ENCODE measurements around the gene ABI3BP. TPM values are rescaled to one million over a fixed set of nuclear protein-coding genes. Genes with fewer than 3 reads are reported as not detected.

ABI3BP gene
- total and polyA plus RNA-seq, 10 of the 15 experiments (the other 5 are each of a cell fraction or from before 2014, with no cell fraction given) = 0.03 to 0.42 (median 0.11) TPM; not detected in 4

DNA sequence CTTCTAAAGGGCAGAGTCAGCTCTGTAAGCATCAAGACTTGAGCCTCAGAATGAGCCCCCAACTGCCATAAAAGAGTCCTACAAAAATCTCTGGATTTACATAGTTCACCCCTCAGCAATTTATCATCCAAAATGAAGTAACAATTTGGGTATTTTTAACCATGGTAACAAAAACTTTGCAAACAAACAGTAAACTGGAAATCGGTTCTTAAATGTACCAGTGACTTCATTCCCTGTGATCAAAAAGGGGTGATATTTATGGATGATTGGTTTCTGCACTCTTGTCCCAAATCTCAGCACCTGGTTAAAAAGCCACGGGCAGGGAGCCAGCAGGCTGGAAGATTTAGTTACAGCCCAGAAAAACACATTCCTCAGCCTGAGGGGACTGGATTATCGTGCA is 210.3 kb downstream of the ABI3BP start (continued):
- TF ChIP-seq PML (IDR thresholded peaks at IDR 0.05; ENCODE audit: low read length) = no peak

- H3K36me3 ChIP-seq (ENCODE audit: control insufficient read depth in 2 of 2, insufficient read depth in 2 of 2, low read length in 1 of 2) = no peaks in the 10 kb centered on the region
- no peak overlapping the region for H3K4me2 ChIP-seq (ENCODE audit: control insufficient read depth, insufficient read depth)
- FAIRE-seq = no peak
- ChIA-PET SMC1A (ENCODE audit: uncharacterized antibody, unreplicated experiment) (no interaction called here), POLR2A (no interaction called here), CTCF (interaction anchor here (0.7 to 0.8 kb wide), 2 partner anchors 14 to 319 kb away, joined by 3 to 4 read pairs; no protein-coding TSS in a partner anchor), RAD21 (ENCODE audit: unreplicated experiment) (no interaction called here)
- H2AFZ ChIP-seq (ENCODE audit: control insufficient read depth, low read depth, low read length) = no peak overlapping the region
- no peak overlapping the region for H3K27ac ChIP-seq (ENCODE audit: control insufficient read depth, insufficient read depth)
- no peaks in the 10 kb centered on the region for H3K79me2 ChIP-seq (ENCODE audit: control insufficient read depth, insufficient read depth, low read length)
- H3K4me3 ChIP-seq = no peak overlapping the region
- DNase-seq (ENCODE audit: low read depth, low spot score) = no peak
- H3K27me3 ChIP-seq (replicated peaks in 1 of 2; ENCODE audit: control insufficient read depth in 2 of 2, insufficient read depth in 2 of 2, low read length in 1 of 2) = no peaks in the 10 kb centered on the region
- H4K20me1 ChIP-seq (ENCODE audit: control insufficient read depth, insufficient read depth) = no peaks in the 10 kb centered on the region
- H3K4me1 ChIP-seq (ENCODE audit: control insufficient read depth, insufficient read depth, low read length) = no peaks in the 10 kb centered on the region
- 48% methylated on average over 2 of the region's 2 CpGs for WGBS (ENCODE audit: insufficient coverage, insufficient replicate concordance, low lambda C conversion rate, missing lambda C conversion rate)
- BruUV-seq (replicated peaks) = no TSS peak
- H3K9me3 ChIP-seq (replicated peaks; ENCODE audit: control insufficient read depth, insufficient read depth, low read length) = 0 out of 3 replicates have a peak, but pooled peaks cover 2% of the 10 kb centered on the region
- ATAC-seq = no peak
- intact Hi-C loops (cut with micrococcal nuclease; ENCODE audit: unreplicated experiment) (no loop called here), in situ Hi-C loops (cut with MboI) (no loop called here)
- H3K9ac ChIP-seq (ENCODE audit: control insufficient read depth, insufficient read depth, low read length) = no peak overlapping the region
- TF ChIP-seq POLR2AphosphoS5 (IDR thresholded peaks at IDR 0.05; ENCODE audit: low read length) = no peak
- no peak for TF ChIP-seq EZH2 (IDR thresholded peaks at IDR 0.05; ENCODE audit: borderline replicate concordance, control insufficient read depth, low read depth, low read length)
- no peak for TF ChIP-seq SUZ12 (IDR thresholded peaks at IDR 0.05; ENCODE audit: unreplicated experiment)
- TF ChIP-seq, protein P1, sequence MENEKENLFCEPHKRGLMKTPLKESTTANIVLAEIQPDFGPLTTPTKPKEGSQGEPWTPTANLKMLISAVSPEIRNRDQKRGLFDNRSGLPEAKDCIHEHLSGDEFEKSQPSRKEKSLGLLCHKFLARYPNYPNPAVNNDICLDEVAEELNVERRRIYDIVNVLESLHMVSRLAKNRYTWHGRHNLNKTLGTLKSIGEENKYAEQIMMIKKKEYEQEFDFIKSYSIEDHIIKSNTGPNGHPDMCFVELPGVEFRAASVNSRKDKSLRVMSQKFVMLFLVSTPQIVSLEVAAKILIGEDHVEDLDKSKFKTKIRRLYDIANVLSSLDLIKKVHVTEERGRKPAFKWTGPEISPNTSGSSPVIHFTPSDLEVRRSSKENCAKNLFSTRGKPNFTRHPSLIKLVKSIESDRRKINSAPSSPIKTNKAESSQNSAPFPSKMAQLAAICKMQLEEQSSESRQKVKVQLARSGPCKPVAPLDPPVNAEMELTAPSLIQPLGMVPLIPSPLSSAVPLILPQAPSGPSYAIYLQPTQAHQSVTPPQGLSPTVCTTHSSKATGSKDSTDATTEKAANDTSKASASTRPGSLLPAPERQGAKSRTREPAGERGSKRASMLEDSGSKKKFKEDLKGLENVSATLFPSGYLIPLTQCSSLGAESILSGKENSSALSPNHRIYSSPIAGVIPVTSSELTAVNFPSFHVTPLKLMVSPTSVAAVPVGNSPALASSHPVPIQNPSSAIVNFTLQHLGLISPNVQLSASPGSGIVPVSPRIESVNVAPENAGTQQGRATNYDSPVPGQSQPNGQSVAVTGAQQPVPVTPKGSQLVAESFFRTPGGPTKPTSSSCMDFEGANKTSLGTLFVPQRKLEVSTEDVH (IDR thresholded peaks at IDR 0.05; ENCODE audit: low read depth, partially characterized antibody) = no peak
- no peak for TF ChIP-seq HCFC1 (IDR thresholded peaks at IDR 0.05; ENCODE audit: low read length)
- TF ChIP-seq BHLHE40 (IDR thresholded peaks at IDR 0.05; ENCODE audit: borderline replicate concordance in 1 of 2, low read depth in 2 of 2, low read length in 1 of 2) = no peak
- TF ChIP-seq CBX3 (IDR thresholded peaks at IDR 0.05; ENCODE audit: borderline replicate concordance, low read depth) = no peak
- TF ChIP-seq SP1 (IDR thresholded peaks at IDR 0.05; ENCODE audit: low read depth, low read length) = no peak
- TF ChIP-seq, protein P2, sequence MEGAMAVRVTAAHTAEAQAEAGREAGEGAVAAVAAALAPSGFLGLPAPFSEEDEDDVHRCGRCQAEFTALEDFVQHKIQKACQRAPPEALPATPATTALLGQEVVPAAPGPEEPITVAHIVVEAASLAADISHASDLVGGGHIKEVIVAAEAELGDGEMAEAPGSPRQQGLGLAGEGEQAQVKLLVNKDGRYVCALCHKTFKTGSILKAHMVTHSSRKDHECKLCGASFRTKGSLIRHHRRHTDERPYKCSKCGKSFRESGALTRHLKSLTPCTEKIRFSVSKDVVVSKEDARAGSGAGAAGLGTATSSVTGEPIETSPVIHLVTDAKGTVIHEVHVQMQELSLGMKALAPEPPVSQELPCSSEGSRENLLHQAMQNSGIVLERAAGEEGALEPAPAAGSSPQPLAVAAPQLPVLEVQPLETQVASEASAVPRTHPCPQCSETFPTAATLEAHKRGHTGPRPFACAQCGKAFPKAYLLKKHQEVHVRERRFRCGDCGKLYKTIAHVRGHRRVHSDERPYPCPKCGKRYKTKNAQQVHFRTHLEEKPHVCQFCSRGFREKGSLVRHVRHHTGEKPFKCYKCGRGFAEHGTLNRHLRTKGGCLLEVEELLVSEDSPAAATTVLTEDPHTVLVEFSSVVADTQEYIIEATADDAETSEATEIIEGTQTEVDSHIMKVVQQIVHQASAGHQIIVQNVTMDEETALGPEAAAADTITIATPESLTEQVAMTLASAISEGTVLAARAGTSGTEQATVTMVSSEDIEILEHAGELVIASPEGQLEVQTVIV (IDR thresholded peaks at IDR 0.05; ENCODE audit: borderline replicate concordance, partially characterized antibody) = no peak
- TF ChIP-seq TARDBP (IDR thresholded peaks at IDR 0.05; ENCODE audit: borderline replicate concordance) = no peak
- no peak for TF ChIP-seq ATF3 (IDR thresholded peaks at IDR 0.05; ENCODE audit: borderline replicate concordance, extremely low read depth, low read depth, low read length)
- no peak for TF ChIP-seq KLF5 (IDR thresholded peaks at IDR 0.05; ENCODE audit: partially characterized antibody)
- no peak for TF ChIP-seq HSF1 (IDR thresholded peaks at IDR 0.05; ENCODE audit: low read depth, low read length)
- TF ChIP-seq ZZZ3 (IDR thresholded peaks at IDR 0.05; ENCODE audit: control insufficient read depth, insufficient read length, low read depth) = no peak
- no peak for TF ChIP-seq RUNX3 (IDR thresholded peaks at IDR 0.05; ENCODE audit: low read length)
Observed at GRCh38 chr3:100782348-100782747, 210.9 kb downstream of the ABI3BP start.
